Activated T-cell treated with anti-CD3 and anti-CD28 coated beads, Interleukin-2, amount 50 U/mL, for 72 hours (primary cell): ENCODE measurements around the gene SEMA4C. TPM values are rescaled to one million over a fixed set of nuclear protein-coding genes. Genes with fewer than 3 reads are reported as not detected.

Experiments
- ATAC-seq, 2 donors: fragments of 150-1000 bp; cut with Tn5 transposase; replicated peaks in 1 of 2; 2 replicates each; pipeline ENCODE4 v1.10.0; 2021; ENCODE audit warnings: moderate library complexity in 2 of 2, mild to moderate bottlenecking in 1 of 2
- DNase-seq, 2 donors: peaks; one replicate each; pipeline ENCODE4 v3.0.0; 2021 to 2022; ENCODE audit warnings: mixed read lengths in 1 of 2
- H3K27ac Mint-ChIP-seq: one replicate; pipeline ENCODE4 v1.8.0; 2022; ENCODE audit warnings: mild to moderate bottlenecking, moderate library complexity, mixed read lengths
- H3K27me3 Mint-ChIP-seq: one replicate; pipeline ENCODE4 v1.8.0; 2022; ENCODE audit warnings: low read depth, mixed read lengths
- H3K36me3 Mint-ChIP-seq, 2 donors: one replicate each; pipeline ENCODE4 v1.8.0; 2022; ENCODE audit warnings: mixed read lengths in 2 of 2, mild to moderate bottlenecking in 1 of 2; ENCODE audit not compliant: insufficient read depth in 2 of 2
- H3K4me1 Mint-ChIP-seq: one replicate; pipeline ENCODE4 v1.8.0; 2022; ENCODE audit warnings: low read depth, mixed read lengths
- H3K4me3 Mint-ChIP-seq, 2 donors: one replicate each; pipeline ENCODE4 v1.8.0; 2022; ENCODE audit warnings: mild to moderate bottlenecking in 2 of 2, mixed read lengths in 2 of 2, moderate library complexity in 2 of 2
- H3K9me3 Mint-ChIP-seq, 2 donors: one replicate each; pipeline ENCODE4 v1.8.0; 2022; ENCODE audit warnings: mixed read lengths in 2 of 2
- total RNA-seq, 2 donors: library from RNA; stranded (reverse); gene quantifications; one replicate each; pipeline ENCODE4 v1.2.3, GENCODE V29; 2022

SEMA4C gene
- total RNA-seq, 2 donors from 2014 or later: 16.0 to 22.2 TPM

GRCh38 chr2:96882230-96882629 lies 12.3 kb upstream of the SEMA4C start:
- ATAC-seq (no peak), DNase-seq (no peak)
- H3K36me3 Mint-ChIP-seq: no peaks in the 10 kb centered on the region
- no peak overlapping the region for H3K27ac Mint-ChIP-seq
- no peaks in the 10 kb centered on the region for H3K4me1 Mint-ChIP-seq
- H3K4me3 Mint-ChIP-seq: no peak overlapping the region
- H3K9me3 Mint-ChIP-seq: no peaks in the 10 kb centered on the region
- no peaks in the 10 kb centered on the region for H3K27me3 Mint-ChIP-seq

GRCh38 chr2:96881349-96882195 lies 11.7 kb upstream of the SEMA4C start:
- H3K4me3 Mint-ChIP-seq: no peak overlapping the region
- DNase-seq: no peak
- no peaks in the 10 kb centered on the region for H3K27me3 Mint-ChIP-seq
- no peaks in the 10 kb centered on the region for H3K36me3 Mint-ChIP-seq
- no peak for ATAC-seq
- H3K27ac Mint-ChIP-seq: no peak overlapping the region
- H3K9me3 Mint-ChIP-seq: no peaks in the 10 kb centered on the region
- H3K4me1 Mint-ChIP-seq: no peaks in the 10 kb centered on the region

GRCh38 chr2:96880891-96881273 lies 11.0 kb upstream of the SEMA4C start:
- H3K4me1 Mint-ChIP-seq: no peaks in the 10 kb centered on the region
- no peak for ATAC-seq

GRCh38 chr2:96879545-96880040 lies 9.7 kb upstream of the SEMA4C start:
- Mint-ChIP-seq H3K4me3 (no peak overlapping the region), H3K9me3 (no peaks in the 10 kb centered on the region), H3K27me3 (no peaks in the 10 kb centered on the region), H3K27ac (no peak overlapping the region), H3K36me3 (no peaks in the 10 kb centered on the region), H3K4me1 (peaks cover 9% of the 10 kb centered on the region)
- DNase-seq (no peak), ATAC-seq (no peak)

More at GRCh38 chr2:96880891-96881273, 11.0 kb upstream of the SEMA4C start:
- Mint-ChIP-seq H3K4me3 (no peak overlapping the region), H3K9me3 (no peaks in the 10 kb centered on the region), H3K36me3 (no peaks in the 10 kb centered on the region), H3K27me3 (no peaks in the 10 kb centered on the region), H3K27ac (peak overlapping the region; percentile 54)
- no peak for DNase-seq

- peaks cover 15% of the 10 kb centered on the region for H3K4me1 Mint-ChIP-seq
- H3K27me3 Mint-ChIP-seq: no peaks in the 10 kb centered on the region
- no peaks in the 10 kb centered on the region for H3K9me3 Mint-ChIP-seq
- H3K4me3 Mint-ChIP-seq: no peak overlapping the region
- H3K27ac Mint-ChIP-seq: no peak overlapping the region
- H3K36me3 Mint-ChIP-seq: no peaks in the 10 kb centered on the region
- no peak for DNase-seq
- ATAC-seq: no peak
These were observed 9.1 kb upstream of the SEMA4C start for GRCh38 chr2:96878796-96879544.

GRCh38 chr2:96878171-96878570 lies 8.3 kb upstream of the SEMA4C start:
- H3K4me3 Mint-ChIP-seq: no peak overlapping the region
- no peak for DNase-seq
- ATAC-seq: no peak
- no peaks in the 10 kb centered on the region for H3K27me3 Mint-ChIP-seq
- no peaks in the 10 kb centered on the region for H3K36me3 Mint-ChIP-seq
- H3K27ac Mint-ChIP-seq: no peak overlapping the region
- H3K9me3 Mint-ChIP-seq: no peaks in the 10 kb centered on the region
- peaks cover 23% of the 10 kb centered on the region for H3K4me1 Mint-ChIP-seq

- Mint-ChIP-seq H3K27me3 (no peaks in the 10 kb centered on the region), H3K4me3 (no peak overlapping the region), H3K4me1 (peaks cover 28% of the 10 kb centered on the region), H3K36me3 (no peaks in the 10 kb centered on the region), H3K9me3 (no peaks in the 10 kb centered on the region), H3K27ac (no peak overlapping the region)
- ATAC-seq (no peak), DNase-seq (no peak)
These were observed 7.8 kb upstream of the SEMA4C start for GRCh38 chr2:96877631-96878092.

- Mint-ChIP-seq H3K4me3 (no peak overlapping the region), H3K36me3 (no peaks in the 10 kb centered on the region), H3K9me3 (no peaks in the 10 kb centered on the region), H3K27ac (no peak overlapping the region), H3K27me3 (no peaks in the 10 kb centered on the region), H3K4me1 (peaks cover 34% of the 10 kb centered on the region)
- no peak for DNase-seq
- no peak for ATAC-seq
These were observed 7.2 kb upstream of the SEMA4C start for GRCh38 chr2:96877042-96877451.

GRCh38 chr2:96876269-96877041 lies 6.6 kb upstream of the SEMA4C start:
- Mint-ChIP-seq H3K9me3 (no peaks in the 10 kb centered on the region), H3K27ac (no peak overlapping the region), H3K27me3 (no peaks in the 10 kb centered on the region), H3K4me3 (no peak overlapping the region), H3K36me3 (no peaks in the 10 kb centered on the region), H3K4me1 (peaks cover 34% of the 10 kb centered on the region)
- ATAC-seq: peak in 1 of 2 donors; percentile 27
- DNase-seq: no peak

- Mint-ChIP-seq H3K9me3 (no peaks in the 10 kb centered on the region), H3K4me1 (peaks cover 38% of the 10 kb centered on the region), H3K27me3 (peaks cover 3% of the 10 kb centered on the region), H3K27ac (no peak overlapping the region), H3K4me3 (no peak overlapping the region), H3K36me3 (peaks cover 0 to under 1% of the 10 kb centered on the region in 2 donors)
- ATAC-seq (no peak), DNase-seq (no peak)
These were observed 5.8 kb upstream of the SEMA4C start for GRCh38 chr2:96875498-96876268.

- Mint-ChIP-seq H3K27me3 (peaks cover 7% of the 10 kb centered on the region), H3K27ac (peak overlapping the region; percentile 80), H3K36me3 (peaks cover 0 to 2% of the 10 kb centered on the region in 2 donors), H3K4me1 (peaks cover 42% of the 10 kb centered on the region), H3K4me3 (peak overlapping the region; percentile 49 to 64), H3K9me3 (no peaks in the 10 kb centered on the region)
- peak; percentile 26 to 28 for DNase-seq
- peak; percentile 29 to 37 for ATAC-seq
These were observed 4.4 kb upstream of the SEMA4C start for GRCh38 chr2:96874198-96874831.

GRCh38 chr2:96873651-96874096 lies 3.8 kb upstream of the SEMA4C start:
- peak overlapping the region in 1 of 2 donors; percentile 64 for H3K4me3 Mint-ChIP-seq
- H3K27me3 Mint-ChIP-seq: peaks cover 7% of the 10 kb centered on the region
- DNase-seq (no peak), ATAC-seq (no peak)
- no peak overlapping the region for H3K27ac Mint-ChIP-seq
- H3K9me3 Mint-ChIP-seq: no peaks in the 10 kb centered on the region
- peaks cover 0 to 2% of the 10 kb centered on the region in 2 donors for H3K36me3 Mint-ChIP-seq
- H3K4me1 Mint-ChIP-seq: peaks cover 42% of the 10 kb centered on the region
